Stimulated activated CD4-positive, alpha-beta T cell treated with anti-CD3 and anti-CD28 coated beads, Interleukin-4, amount 100 ng/mL, for 1 hour (primary cell): ENCODE measurements around the gene SYS1.

Experiments
- DNase-seq: peaks from one replicate; pipeline ENCODE4 v3.0.0-alpha.2; 2020

SYS1 gene

GRCh38 chr20:45358282-45359068 is 4.5 kb upstream of the SYS1 start:
- DNase-seq, result no peak

- no peak for DNase-seq
Observed at GRCh38 chr20:45359069-45359405, 3.9 kb upstream of the SYS1 start.

- DNase-seq, result no peak
Observed at GRCh38 chr20:45359406-45360148, 3.4 kb upstream of the SYS1 start.

DNA sequence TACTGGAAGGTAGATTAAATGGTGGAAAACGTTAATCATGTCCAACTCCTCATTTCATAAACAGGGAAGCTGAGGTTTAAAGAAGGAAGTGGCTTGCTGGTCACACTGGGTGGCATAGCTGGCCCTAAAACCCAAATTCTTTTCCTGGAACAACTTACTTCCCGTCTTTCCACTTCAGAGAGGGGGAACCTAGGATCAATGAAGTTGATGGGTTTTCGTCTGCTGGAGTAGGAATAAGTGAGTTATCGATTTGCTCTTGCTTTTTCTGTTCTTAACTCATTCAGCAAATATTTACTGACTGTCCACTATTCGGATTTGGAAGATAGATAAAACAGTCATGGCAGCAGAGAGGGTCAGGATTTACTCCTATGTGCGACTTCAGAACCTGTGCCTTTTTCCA is 1.2 kb upstream of the SYS1 start:
- DNase-seq, result no peak

DNA sequence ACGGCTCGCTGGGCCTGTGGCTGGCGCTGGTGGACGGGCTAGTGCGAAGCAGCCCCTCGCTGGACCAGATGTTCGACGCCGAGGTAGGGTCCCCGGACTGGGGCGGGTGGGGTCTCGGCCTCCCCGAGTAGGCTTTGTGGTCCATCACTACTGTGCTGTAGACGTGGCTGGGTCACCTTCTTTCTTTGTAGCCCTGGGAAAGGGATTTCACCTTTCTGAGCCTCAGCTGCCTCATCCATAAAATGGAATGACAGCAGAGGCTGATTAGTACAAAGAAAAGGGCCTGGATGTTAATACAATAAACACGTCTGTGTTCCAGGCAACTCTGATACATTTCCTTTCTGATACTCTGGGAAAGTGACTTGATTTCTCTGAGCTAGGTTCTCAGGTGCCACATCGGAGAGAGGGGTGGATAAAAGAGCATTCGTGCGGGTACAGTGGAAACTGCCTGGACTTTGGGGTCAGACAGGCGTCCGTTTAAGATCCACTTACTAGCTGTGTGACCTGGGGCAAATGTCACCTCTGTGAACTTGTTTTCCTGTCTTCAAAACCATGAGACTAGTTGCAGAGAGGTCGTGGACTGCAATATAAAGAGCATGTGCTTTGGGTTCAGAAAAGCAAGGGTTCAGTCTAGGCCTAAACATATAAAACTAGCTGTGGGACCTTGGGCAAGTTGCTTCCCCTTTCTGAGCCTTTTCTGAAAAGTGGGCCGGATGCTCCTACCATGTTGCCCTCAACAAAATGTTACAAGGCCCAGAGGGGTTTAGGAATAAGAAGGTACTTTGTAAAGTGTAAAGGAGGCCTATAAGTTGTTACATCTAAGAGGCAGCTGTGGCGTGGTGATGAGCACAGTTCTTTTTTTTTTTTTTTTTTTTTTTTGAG is 896 bp downstream of the SYS1 start:
- DNase-seq, result no peak

- no peak for DNase-seq
Observed at GRCh38 chr20:45365444-45365970, 2.6 kb downstream of the SYS1 start.

DNA sequence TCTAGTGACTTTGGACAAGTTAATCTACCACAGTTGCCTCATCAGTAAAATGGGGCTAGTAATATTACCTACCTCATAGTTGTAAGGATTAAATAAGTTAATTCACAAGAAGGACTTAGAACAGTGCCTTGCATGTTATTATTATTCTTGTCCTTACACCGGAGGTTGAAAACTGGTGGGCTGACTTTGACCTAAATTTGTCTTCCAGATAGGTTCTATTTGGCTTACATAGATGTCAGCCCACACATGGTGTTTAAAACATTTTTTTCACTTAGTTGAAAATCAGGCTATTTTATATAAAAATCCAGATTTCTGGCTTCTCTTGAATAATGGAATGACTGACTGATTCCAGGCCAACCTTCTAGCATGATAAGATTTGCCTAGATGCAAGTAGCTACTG is 3.2 kb downstream of the SYS1 start:
- no peak for DNase-seq

GRCh38 chr20:45366631-45367030 is 3.7 kb downstream of the SYS1 start:
- DNase-seq, result no peak

- no peak for DNase-seq
Observed at GRCh38 chr20:45367126-45367525, 4.2 kb downstream of the SYS1 start.

- no peak for DNase-seq
Observed at GRCh38 chr20:45368221-45368980, 5.4 kb downstream of the SYS1 start.

DNA sequence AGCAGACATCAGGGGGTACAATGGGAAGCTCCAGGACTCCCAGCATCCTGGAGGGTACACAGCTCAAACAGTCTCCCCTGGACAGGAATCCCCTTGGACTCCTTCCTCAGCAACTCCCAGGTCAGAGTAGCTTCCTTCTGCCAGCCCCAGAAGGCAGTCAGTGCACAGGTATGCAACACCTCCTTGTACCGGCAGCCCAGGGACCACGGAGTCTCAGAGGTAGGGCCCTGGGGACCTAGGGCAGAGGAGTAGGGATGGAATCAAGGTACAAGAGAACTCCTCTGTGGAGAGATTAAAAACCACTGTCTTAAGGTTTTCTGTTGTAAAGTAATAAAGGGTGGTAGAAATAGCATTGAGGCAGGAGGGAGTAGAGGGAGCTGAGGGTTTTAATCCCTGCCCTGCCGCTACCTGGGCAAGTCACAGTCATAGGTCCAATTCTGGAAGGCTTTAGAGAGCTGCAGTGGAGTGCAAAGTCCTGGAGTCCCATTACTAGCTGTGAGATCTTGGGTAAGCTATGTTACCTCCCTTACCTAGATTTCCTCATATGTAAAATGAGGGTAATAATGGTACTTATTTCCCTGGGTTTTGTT is 7.7 kb downstream of the SYS1 start:
- no peak for DNase-seq

DNA sequence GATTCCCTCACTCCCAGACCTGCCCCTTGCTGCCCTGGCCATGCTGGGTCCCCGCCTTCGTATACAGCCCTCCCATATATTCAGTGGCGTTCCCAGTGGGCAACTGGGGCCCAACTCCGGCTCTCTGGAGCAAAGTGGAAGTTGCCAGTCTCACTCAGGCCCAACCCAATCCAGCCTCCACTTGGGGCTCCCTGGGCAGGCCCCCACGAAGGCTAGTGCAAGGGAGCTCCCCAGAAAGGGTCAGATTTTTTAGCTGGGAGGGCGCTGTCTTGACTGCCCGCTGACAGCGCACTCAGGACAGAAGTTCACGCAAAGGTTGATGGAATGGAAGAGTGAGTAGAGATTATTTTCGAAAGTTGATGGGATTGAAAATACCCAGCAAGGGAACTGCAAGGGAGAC is 9.3 kb downstream of the SYS1 start:
- DNase-seq, result no peak

- no peak for DNase-seq
Observed at GRCh38 chr20:45372646-45373352, 9.8 kb downstream of the SYS1 start.

GRCh38 chr20:45373353-45374100 is 10.6 kb downstream of the SYS1 start:
- peak; percentile 93 for DNase-seq

DNA sequence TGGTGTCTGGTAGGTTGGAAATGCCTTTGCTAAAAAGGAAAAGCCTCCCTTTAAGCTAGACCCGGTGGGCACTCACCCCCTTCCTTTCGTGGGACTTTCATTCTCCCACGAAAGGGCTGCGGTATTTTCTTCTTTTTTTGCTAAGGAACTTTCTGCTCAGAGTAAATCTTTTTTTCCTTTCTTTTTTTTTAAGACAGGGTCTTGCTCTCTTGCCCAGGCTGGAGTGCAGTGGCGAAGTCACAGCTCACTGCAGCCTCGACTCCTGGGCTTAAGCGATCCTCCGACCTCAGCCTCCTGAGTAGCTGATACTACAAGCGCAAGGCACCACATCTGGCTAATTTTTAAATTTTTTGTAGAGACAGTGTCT is 11.1 kb downstream of the SYS1 start:
- DNase-seq, result no peak

GRCh38 chr20:45374966-45375365 is 12.0 kb downstream of the SYS1 start:
- DNase-seq, result no peak

DNA sequence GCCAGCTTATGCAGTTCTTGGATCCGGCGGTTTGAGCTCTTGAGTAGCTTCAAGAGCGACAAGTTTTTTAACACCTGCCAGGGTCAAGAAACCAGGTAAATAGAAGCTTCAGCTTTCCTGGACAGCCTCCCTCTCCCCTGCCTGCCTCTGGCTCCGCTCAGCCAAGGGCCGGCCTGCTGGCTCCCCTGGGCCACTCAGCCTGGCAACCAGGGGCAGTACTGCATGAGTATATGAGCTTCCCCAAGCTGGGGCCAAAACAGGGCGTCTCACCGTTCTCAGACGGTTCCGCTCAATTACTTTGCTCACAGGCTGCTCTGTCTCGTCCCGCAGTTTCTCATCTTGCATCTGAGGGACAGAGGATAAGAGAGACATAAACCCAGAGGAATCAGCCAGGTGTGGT is 14.3 kb downstream of the SYS1 start:
- DNase-seq, result no peak

DNA sequence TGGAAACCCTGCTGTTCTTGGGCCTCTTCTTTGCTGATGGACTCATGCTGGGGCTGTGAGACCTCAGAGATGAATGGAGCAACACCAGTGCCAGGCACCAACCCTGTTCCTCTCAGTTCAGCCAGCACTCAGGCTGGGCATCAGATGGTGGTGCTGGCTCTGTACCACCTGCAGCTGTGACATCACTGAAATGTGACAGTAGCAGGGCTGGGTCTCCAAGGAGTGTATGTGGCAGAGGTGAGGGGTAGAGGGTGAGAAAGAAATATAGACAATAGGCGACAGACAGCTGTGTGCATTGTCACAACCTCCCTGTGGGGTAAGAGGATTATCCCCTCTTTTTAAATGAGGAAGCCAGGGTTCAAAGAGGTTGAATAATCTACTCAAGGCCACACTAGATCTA is 15.2 kb downstream of the SYS1 start, which contains the start of gene TP53TG5:
Gene TP53TG5, minus strand, starts transcription at position 135 of the 400 bp plus-strand sequence. Its CDS starts 89 bp downstream, at position 46.
- no peak for DNase-seq

DNA sequence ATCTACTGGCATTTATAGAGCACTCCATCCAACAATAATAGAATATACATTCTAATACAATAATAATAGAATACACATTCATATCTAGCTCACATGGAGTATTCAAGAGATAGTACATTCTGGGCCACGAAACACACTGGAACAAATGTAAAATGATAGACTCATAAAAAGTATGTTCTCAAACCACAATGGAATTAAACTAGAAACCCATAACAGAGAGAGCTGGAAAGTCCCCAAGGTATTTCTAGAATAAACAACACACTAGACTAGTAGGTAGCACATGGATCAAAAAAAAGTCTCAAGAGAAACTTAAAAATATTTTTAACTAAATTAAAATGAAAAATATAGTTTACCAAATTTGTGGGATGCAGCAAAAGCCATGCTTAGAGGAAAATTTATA is 24.3 kb downstream of the SYS1 start:
- DNase-seq, result no peak

DNA sequence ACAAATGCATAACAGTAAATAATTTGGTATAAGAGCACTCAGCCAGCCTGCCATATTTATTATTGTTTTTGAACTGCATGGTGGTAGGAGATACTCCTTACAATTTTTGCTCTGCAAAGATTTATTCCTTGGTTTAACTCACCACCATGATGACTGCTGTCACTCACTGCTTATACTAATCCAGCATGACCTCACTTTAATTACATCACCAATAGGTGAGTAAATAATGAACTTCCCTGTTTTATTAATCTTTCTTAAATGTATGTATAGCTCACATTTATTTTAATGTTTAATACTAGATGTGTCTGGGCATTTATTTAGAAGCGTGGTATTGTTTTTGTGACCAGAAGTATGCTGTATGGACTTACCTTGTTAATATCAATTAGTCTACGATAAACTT is 28.0 kb downstream of the SYS1 start:
- DNase-seq, result no peak

- DNase-seq, result no peak
Observed at GRCh38 chr20:45391559-45391958, 28.6 kb downstream of the SYS1 start.
